ENCODE measurements around the gene WDFY1.
A peak's percentile ranks its signal among the peaks of the same experiment; 100 is the strongest.

The WDFY1 gene

GRCh38 chr2:223957092-223957851 lies 12.1 kb upstream of the WDFY1 start, which contains the start of gene MRPL44:
Gene MRPL44 (plus strand): TSS chr2:223957463. CDS start chr2:223957473, 10 bp downstream.
- DNase-seq, result peak; percentile 94

GRCh38 chr2:223956300-223956699 lies 11.2 kb upstream of the WDFY1 start:
- DNase-seq, result no peak

- DNase-seq, result no peak
Measured at GRCh38 chr2:223954401-223954800, 9.3 kb upstream of the WDFY1 start.

DNA sequence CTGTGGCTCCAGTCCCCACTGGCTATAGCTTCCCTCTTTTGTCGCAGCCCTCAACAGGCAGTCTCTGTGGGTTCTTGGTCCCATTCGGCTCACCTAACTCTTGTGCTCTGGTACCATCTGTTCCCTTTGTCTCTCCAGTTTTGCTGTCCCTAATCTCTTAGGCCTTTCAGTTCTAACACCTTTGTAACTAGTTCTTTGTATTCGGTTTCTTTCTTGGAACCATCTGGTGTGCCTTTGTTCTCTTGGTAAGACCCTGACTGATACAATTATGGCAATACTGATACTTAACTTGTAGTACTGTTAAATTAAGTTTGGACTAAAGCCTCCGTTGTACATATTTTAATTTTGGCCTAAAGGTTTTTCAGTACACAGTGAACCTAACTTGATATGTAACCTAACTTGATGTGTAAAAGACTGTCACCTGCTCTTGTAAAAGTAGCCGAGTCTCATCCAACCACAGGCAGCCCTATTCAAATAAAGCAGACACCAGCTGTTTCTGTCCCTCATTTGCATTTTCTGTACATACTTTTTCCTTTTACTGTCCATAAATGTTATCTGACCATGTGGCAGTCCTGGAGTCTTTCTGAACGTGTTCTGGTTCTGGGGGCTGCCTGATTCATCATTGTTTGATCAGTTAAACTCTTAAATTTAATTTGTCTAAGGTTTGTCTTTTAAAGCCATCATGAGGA lies 7.3 kb upstream of the WDFY1 start:
- no peak for DNase-seq

GRCh38 chr2:223950448-223951347 lies 5.6 kb upstream of the WDFY1 start:
- DNase-seq, result no peak

- DNase-seq, result no peak
Measured at GRCh38 chr2:223949241-223949840, 4.2 kb upstream of the WDFY1 start.

- no peak for DNase-seq
Measured at GRCh38 chr2:223947711-223948205, 2.6 kb upstream of the WDFY1 start.

GRCh38 chr2:223945755-223946154 lies 620 bp upstream of the WDFY1 start:
- no peak for DNase-seq

DNA sequence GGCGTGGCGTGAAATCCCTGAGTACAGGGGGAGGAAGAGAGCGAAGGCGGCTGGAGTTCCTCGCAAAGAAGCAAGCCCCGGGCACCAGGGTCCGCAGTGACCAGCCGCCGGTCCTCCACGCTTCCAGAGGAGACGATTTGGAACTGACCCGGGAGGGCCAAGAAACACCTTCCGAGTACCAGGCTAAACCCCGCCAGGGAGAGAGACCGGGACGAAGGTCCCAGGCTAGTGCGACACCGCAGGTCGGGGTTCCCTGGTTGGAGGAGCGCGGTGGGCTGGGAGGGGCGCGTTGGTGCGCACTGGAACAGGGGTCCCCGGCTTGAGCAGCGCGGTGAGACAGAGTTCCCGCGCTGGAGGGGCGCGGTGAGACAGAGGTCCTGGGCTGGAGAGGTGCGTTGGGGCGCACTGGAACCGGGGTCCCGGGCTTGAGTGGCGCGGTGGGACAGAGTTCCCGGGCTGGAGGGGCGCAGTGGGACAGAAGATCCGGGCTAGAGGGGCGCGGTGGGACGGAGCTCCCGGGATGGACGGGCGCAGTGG lies 901 bp downstream of the WDFY1 start:
- no peak for DNase-seq

GRCh38 chr2:223943561-223944008 lies 1.6 kb downstream of the WDFY1 start:
- no peak for DNase-seq

DNA sequence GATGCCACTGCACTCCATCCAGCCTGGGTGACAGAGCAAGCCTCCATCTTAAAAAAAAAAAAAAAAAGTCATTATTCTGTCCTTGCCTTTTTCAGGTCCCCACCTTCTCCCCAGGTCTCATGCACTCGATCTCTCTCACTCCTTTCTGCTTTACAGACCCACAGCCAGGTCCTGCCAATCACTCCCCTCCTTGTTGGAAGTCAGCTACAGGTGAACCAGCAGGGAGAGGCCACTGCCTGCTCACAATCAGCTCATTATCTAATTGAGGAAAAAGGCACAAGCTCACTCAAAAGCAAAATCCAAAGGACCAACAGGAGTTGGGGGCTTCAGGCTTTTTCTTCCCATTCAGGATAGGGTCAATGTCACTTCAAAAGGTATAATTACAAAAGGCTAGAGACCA lies 2.0 kb downstream of the WDFY1 start:
- no peak for DNase-seq

DNA sequence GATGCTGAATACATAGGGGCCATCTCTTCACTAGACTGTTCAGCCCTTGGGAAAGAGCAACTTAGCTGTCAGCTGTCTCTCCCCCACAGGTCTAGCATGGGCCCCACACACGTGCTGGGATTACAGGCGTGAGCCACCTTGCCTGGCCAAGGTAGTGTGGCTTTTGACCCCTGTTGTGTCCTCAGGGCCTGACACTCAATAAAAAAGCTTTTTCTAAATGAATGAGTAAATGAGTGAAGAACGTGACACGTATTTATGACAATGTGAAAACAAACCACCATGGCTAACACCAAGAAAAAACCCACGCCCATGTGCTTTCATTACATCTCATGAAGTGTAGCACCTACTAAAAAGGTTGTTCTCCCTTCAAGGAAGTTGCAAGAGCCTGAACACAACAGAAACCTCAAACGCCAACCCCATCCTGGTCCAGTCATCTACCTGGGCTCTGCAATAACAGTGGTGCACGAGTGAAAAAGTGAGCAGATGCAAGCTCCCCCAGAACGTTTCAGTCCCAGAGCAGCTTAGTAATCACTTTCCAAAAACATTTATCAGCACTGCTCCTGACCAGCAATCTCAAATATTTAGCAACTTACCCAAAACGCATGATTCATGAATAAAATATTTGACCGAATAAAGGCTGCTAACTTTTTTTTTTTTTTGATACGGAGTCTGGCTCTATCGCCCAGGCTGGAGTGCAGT lies 3.4 kb downstream of the WDFY1 start:
- DNase-seq, result peak; percentile 83

GRCh38 chr2:223939438-223939837 lies 5.7 kb downstream of the WDFY1 start:
- peak; percentile 26 for DNase-seq

- DNase-seq, result no peak
Measured at GRCh38 chr2:223937535-223937934, 7.6 kb downstream of the WDFY1 start.

GRCh38 chr2:223936862-223937326 lies 8.2 kb downstream of the WDFY1 start:
- peak; percentile 53 for DNase-seq

DNA sequence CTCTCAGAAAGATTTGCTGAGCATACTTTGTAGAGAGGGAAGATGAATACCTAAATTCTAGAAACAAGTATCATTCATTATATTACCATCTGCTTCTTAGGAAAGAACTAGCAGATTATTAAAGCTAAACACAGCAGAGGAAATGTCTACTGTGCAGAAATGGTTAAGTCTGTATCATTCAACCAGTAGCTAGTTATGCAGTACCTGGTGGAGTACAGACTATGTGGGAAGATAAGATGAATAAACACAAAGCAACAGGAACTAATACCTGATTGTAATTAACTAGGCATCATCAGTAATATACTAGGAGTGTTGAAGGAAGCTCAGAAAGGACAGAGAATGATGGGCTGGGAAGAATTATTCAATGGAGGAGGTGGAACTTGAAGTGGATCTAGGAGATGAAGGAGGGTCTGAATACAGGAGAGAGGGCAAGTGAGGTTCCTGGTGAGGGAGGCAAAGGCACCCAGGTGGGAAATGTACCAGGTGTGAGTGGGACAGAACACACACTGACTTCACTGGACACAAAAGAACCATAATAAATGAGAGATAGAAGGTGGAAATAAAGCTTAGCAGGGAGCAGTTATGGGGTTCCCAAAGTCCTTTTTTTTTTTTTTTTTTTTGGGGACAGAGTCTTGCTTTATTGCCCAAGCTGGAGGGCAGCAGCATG lies 9.5 kb downstream of the WDFY1 start:
- DNase-seq, result no peak

DNA sequence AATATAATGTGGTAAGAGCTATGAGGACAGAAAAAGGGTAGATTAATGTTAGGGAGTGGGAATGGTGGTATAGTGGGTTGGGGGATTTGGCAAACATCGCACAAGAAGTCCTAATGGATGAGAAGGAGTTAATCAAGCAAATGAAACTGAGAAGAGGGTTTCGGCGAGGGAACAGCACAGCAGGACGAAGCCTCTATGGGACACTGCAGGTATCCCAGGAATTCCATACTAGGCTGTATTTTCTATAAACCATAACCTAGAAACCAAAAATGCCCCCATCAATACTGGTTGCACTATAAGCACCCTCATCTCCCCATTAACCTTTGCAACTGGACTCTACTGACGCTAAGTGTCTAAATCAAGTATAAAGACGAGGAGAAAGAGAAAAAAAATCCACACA lies 10.3 kb downstream of the WDFY1 start:
- DNase-seq, result no peak

DNA sequence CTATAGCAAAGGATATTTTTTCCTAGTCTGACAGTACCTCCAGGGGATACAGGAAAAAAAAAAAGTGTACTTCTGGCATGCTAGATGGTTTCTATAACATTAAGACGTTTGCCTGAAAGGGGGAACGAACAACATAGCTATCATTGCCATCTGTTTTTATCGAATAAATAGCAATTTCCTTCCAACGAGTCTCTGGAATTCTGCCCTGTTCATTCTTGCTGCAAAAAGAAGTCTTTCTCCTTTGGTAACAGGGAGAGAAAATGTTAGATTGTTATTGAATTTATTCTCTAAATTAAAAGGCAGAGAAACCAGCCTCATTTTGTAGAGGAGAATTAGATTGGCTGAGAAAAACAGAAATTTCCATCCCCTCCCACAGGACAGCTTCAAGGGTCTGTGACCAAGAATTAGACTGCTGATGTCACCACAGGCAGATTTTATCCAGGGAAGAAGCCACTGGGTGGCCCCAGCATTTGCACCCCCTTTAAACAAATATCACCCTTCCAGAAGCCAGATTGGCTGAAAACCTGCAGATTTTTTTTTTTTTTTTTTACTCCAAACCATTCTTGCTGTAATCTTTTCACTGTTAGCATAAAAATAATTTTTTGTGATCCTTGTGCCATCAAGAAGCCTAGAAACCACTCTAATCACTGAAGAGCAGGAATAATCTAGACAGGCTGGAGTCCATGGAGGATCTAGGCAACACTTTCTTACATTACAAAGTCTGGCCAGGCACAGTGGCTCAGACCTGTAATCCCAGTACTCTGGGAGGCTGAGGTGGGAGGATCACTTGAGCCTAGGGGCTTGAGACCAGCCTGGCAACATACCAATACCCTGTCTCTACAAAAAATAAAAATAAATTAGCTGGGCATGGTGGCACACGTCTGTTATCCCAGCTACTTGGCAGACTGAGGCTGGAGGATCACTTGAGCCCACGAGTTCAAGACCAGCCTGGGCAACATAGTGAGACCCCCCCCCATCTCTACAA lies 12.0 kb downstream of the WDFY1 start:
- DNase-seq, result no peak

DNA sequence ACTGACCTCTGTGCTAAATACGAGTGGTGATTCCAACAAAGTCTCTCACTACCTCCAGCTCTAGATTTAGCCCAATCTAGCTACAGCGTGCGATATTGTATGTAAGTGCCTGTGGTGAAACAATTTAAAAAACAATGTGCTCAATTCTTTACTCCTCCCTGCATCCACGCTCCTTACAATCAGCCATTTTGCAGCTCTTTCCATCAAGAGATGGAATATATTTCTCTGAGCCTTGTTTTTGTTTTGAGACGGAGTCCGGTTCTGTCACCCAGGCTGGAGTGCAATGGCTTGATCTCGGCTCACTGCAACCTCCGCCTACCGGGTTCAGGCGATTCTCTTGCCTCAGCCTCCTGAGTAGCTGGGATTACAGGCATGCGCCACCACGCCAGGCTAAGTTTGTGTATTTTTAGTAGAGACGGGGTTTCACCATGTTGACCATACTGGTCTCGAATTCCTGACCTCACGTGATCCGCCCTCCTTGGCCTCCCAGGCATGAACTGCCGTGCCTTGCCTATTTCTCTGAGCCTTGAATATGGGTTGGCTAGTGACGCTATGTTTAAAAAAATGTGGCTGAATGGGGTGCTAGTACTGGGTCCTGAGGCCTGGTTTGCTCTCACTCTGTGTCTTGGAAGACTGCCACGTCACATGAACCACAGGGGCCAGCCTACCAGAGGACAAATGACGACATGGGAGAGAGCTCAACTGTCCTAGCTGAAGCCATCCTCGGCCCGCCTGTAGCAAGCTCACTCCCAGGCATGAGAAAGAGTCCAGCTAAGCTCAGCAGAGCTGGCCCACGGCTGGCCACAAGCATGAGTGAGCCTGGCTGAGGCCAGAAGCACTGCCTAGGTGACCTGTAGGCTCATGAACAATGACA lies 14.8 kb downstream of the WDFY1 start:
- DNase-seq, result no peak
